H9 (cell line): ENCODE measurements around the gene SLC35D3. TPM values are rescaled to one million over a fixed set of nuclear protein-coding genes. Genes with fewer than 3 reads are reported as not detected.
"Not testable (repeated sequence)": the region's sequence is repeated elsewhere in the genome, so short reads cannot be mapped to it uniquely, and the experiment has no call there.

Experiments
- DNase-seq: peaks from one replicate; pipeline ENCODE4 v3.0.0-alpha.2; 2017
- H2AFZ ChIP-seq: one replicate; pipeline ENCODE4 v1.6.1; 2013; ENCODE audit warnings: mild to moderate bottlenecking, low read length, control low read depth, moderate library complexity
- H2AK5ac ChIP-seq: 2 replicates; pipeline ENCODE4 v1.6.1; 2013; ENCODE audit warnings: low read length, control low read depth, mixed read lengths; ENCODE audit not compliant: insufficient read length
- H2BK120ac ChIP-seq: one replicate; pipeline ENCODE4 v1.6.1; 2013; ENCODE audit warnings: low read depth, mild to moderate bottlenecking, low read length, control low read depth, inconsistent platforms; ENCODE audit not compliant: poor library complexity, severe bottlenecking
- H2BK12ac ChIP-seq: 2 replicates; pipeline ENCODE4 v1.6.1; 2013; ENCODE audit warnings: low read length, control low read depth, mixed read lengths, low read depth; ENCODE audit not compliant: insufficient read length
- H2BK15ac ChIP-seq: 2 replicates; pipeline ENCODE4 v1.6.1; 2013; ENCODE audit warnings: low read depth, low read length, control low read depth
- H2BK20ac ChIP-seq: one replicate; pipeline ENCODE4 v1.6.1; 2013; ENCODE audit warnings: low read depth, mild to moderate bottlenecking, low read length, control low read depth, inconsistent platforms; ENCODE audit not compliant: poor library complexity, severe bottlenecking
- H2BK5ac ChIP-seq: 2 replicates; pipeline ENCODE4 v1.6.1; 2013; ENCODE audit warnings: low read length, control low read depth, mixed read lengths; ENCODE audit not compliant: insufficient read length
- H3K14ac ChIP-seq: 2 replicates; pipeline ENCODE4 v1.6.1; 2013; ENCODE audit warnings: low read length, control low read depth; ENCODE audit not compliant: insufficient read depth
- H3K18ac ChIP-seq: 2 replicates; pipeline ENCODE4 v1.6.1; 2013; ENCODE audit warnings: low read depth, mild to moderate bottlenecking, mixed read lengths, low read length, control low read depth; ENCODE audit not compliant: insufficient read length
- H3K23ac ChIP-seq: 2 replicates; pipeline ENCODE4 v1.6.1; 2013; ENCODE audit warnings: low read length, control low read depth, mixed read lengths, low read depth; ENCODE audit not compliant: insufficient read length
- H3K23me2 ChIP-seq: 2 replicates; pipeline ENCODE4 v1.6.1; 2013; ENCODE audit warnings: low read depth, mild to moderate bottlenecking, mixed read lengths, low read length, control low read depth; ENCODE audit not compliant: insufficient read length, poor library complexity, severe bottlenecking
- H3K27ac ChIP-seq: 2 replicates; pipeline ENCODE4 v1.5.1; 2013; ENCODE audit warnings: low read length, control low read depth, mixed read lengths, low read depth; ENCODE audit not compliant: insufficient read length
- H3K27me3 ChIP-seq: 2 replicates; pipeline ENCODE4 v1.6.1; 2013; ENCODE audit warnings: low read length, control low read depth, inconsistent platforms; ENCODE audit not compliant: insufficient read depth
- H3K4ac ChIP-seq: 2 replicates; pipeline ENCODE4 v1.6.1; 2013; ENCODE audit warnings: low read depth, mild to moderate bottlenecking, control low read depth, inconsistent platforms, low read length, moderate library complexity
- H3K4me1 ChIP-seq: 2 replicates; pipeline ENCODE4 v1.6.1; 2013; ENCODE audit warnings: low read length, control low read depth, inconsistent platforms; ENCODE audit not compliant: insufficient read depth
- H3K4me2 ChIP-seq: 2 replicates; pipeline ENCODE4 v1.6.1; 2013; ENCODE audit warnings: low read length, control low read depth, mixed read lengths; ENCODE audit not compliant: insufficient read length, insufficient read depth
- H3K56ac ChIP-seq: 2 replicates; pipeline ENCODE4 v1.6.1; 2013; ENCODE audit warnings: low read depth, mild to moderate bottlenecking, mixed read lengths, low read length, control low read depth; ENCODE audit not compliant: insufficient read length
- H3K79me1 ChIP-seq: 2 replicates; pipeline ENCODE4 v1.6.1; 2013; ENCODE audit warnings: low read depth, mild to moderate bottlenecking, moderate library complexity, low read length, control low read depth, inconsistent platforms; ENCODE audit not compliant: insufficient read depth, poor library complexity, severe bottlenecking
- H3K79me2 ChIP-seq: 2 replicates; pipeline ENCODE4 v1.6.1; 2013; ENCODE audit warnings: low read length, control low read depth, inconsistent platforms; ENCODE audit not compliant: insufficient read depth
- H3K9ac ChIP-seq: 2 replicates; pipeline ENCODE4 v1.6.1; 2013; ENCODE audit warnings: low read length, control low read depth, mixed read lengths; ENCODE audit not compliant: insufficient read length; ENCODE audit errors: extremely low read depth
- H3K9me3 ChIP-seq: one replicate; pipeline ENCODE4 v1.6.1; 2013; ENCODE audit warnings: low read depth, low read length, inconsistent platforms; ENCODE audit not compliant: control insufficient read depth
- H3T11ph ChIP-seq: one replicate; pipeline ENCODE4 v1.6.1; 2013; ENCODE audit warnings: mild to moderate bottlenecking, low read length, control low read depth, inconsistent platforms
- H4K20me1 ChIP-seq: one replicate; pipeline ENCODE4 v1.6.1; 2013; ENCODE audit not compliant: control insufficient read depth, insufficient read length, insufficient read depth
- H4K5ac ChIP-seq: 2 replicates; pipeline ENCODE4 v1.6.1; 2013; ENCODE audit warnings: low read depth, mild to moderate bottlenecking, mixed read lengths, low read length, control low read depth; ENCODE audit not compliant: insufficient read length
- H4K8ac ChIP-seq: replicated peaks from 2 replicates; pipeline ENCODE4 v1.6.1; 2013; ENCODE audit warnings: low read length, control low read depth, mixed read lengths, low read depth; ENCODE audit not compliant: insufficient read length
- H4K91ac ChIP-seq: 2 replicates; pipeline ENCODE4 v1.6.1; 2013; ENCODE audit warnings: low read depth, mild to moderate bottlenecking, moderate library complexity, mixed read lengths, low read length, control low read depth; ENCODE audit not compliant: insufficient read length
- H3K27ac Mint-ChIP-seq, 3 experiments: 2 replicates in 2 of 3; 3 replicates in 1 of 3; pipeline ENCODE4 v1.8.0; 2020 to 2021; ENCODE audit warnings: mixed read lengths in 3 of 3, mild to moderate bottlenecking in 1 of 3, moderate library complexity in 1 of 3
- H3K27me3 Mint-ChIP-seq: 2 replicates; pipeline ENCODE4 v1.8.0; 2021; ENCODE audit warnings: low read depth, mild to moderate bottlenecking, moderate library complexity, mixed read lengths
- H3K36me3 Mint-ChIP-seq, 3 experiments: 2 replicates in 2 of 3; 3 replicates in 1 of 3; pipeline ENCODE4 v1.8.0; 2020 to 2021; ENCODE audit warnings: low read depth in 3 of 3, mixed read lengths in 3 of 3; ENCODE audit not compliant: insufficient read depth in 1 of 3
- H3K4me1 Mint-ChIP-seq, 2 experiments: 2 replicates each; pipeline ENCODE4 v1.8.0; 2020; ENCODE audit warnings: mixed read lengths in 2 of 2
- H3K4me3 Mint-ChIP-seq, 2 experiments: 2 replicates in 1 of 2; 3 replicates in 1 of 2; pipeline ENCODE4 v1.8.0; 2020 to 2021; ENCODE audit warnings: mild to moderate bottlenecking in 2 of 2, mixed read lengths in 2 of 2, moderate library complexity in 1 of 2
- H3K9me3 Mint-ChIP-seq, 2 experiments: 2 replicates in 1 of 2; 3 replicates in 1 of 2; pipeline ENCODE4 v1.8.0; 2020; ENCODE audit warnings: mild to moderate bottlenecking in 2 of 2, mixed read lengths in 2 of 2, moderate library complexity in 1 of 2
- WGBS: extraction: QIAGEN DNeasy Blood & Tissue Kit; methylation state at CpG from one replicate; pipeline ENCODE4 v1.1.7; 2013; ENCODE audit warnings: missing lambda C conversion rate, low lambda C conversion rate, mixed read lengths; ENCODE audit not compliant: insufficient read length; ENCODE audit errors: extremely low coverage; 5-methylcytosine and 5-hydroxymethylcytosine counted together
- total RNA-seq: library from RNA; stranded (reverse); gene quantifications from 2 replicates; pipeline ENCODE4 v1.2.1, GENCODE V29; 2021
- TF ChIP-seq, protein P1 (sequence below): fragments of 200-600 bp; sonication (generic); conservative IDR thresholded peaks from 3 replicates; pipeline ENCODE4 v1.8.0; 2021; ENCODE audit warnings: antibody characterized with exemption, mild to moderate bottlenecking

Gene SLC35D3
- total RNA-seq, 1 experiment from 2014 or later: 0.17 TPM

- Mint-ChIP-seq H3K27ac (peak overlapping the region in 2 of 3 experiments; percentile 58 to 88; a peak in 4 of 7 replicates), H3K27me3 (peaks cover 5% of the 10 kb centered on the region; the same call in 1 of the 2 replicates), H3K4me1 (peaks cover 55% of the 10 kb centered on the region in 2 experiments), H3K36me3 (no peaks in the 10 kb centered on the region), H3K9me3 (no peaks in the 10 kb centered on the region), H3K4me3 (no peak overlapping the region)
- Histone ChIP-seq H3K18ac (peak overlapping the region; percentile 69), H3K23me2 (no peaks in the 10 kb centered on the region), H4K5ac (peak overlapping the region; percentile 34), H2BK20ac (no peak overlapping the region), H3K4me1 (peaks cover 15% of the 10 kb centered on the region), H3K14ac (peak overlapping the region; percentile 31; the same call in 1 of the 2 replicates), H4K8ac (no peak overlapping the region), H3K79me2 (no peaks in the 10 kb centered on the region), H3K27ac (no peak overlapping the region), H3K4me2 (no peak overlapping the region), H2BK15ac (no peak overlapping the region), H3K9ac (no peak overlapping the region), H4K91ac (no peak overlapping the region), H2AK5ac (no peak overlapping the region), H2BK5ac (no peak overlapping the region), H2AFZ (no peak overlapping the region), H4K20me1 (no peaks in the 10 kb centered on the region), H2BK12ac (peak overlapping the region; percentile 38), H3K9me3 (no peaks in the 10 kb centered on the region), H3K56ac (no peak overlapping the region), H3K4ac (no peak overlapping the region), H3T11ph (no peak overlapping the region), H2BK120ac (no peak overlapping the region), H3K23ac (no peak overlapping the region), H3K27me3 (no peaks in the 10 kb centered on the region), H3K79me1 (no peaks in the 10 kb centered on the region)
- WGBS: no CpG with 5 or more reads among the region's 14 CpGs
- TF ChIP-seq, protein P1, sequence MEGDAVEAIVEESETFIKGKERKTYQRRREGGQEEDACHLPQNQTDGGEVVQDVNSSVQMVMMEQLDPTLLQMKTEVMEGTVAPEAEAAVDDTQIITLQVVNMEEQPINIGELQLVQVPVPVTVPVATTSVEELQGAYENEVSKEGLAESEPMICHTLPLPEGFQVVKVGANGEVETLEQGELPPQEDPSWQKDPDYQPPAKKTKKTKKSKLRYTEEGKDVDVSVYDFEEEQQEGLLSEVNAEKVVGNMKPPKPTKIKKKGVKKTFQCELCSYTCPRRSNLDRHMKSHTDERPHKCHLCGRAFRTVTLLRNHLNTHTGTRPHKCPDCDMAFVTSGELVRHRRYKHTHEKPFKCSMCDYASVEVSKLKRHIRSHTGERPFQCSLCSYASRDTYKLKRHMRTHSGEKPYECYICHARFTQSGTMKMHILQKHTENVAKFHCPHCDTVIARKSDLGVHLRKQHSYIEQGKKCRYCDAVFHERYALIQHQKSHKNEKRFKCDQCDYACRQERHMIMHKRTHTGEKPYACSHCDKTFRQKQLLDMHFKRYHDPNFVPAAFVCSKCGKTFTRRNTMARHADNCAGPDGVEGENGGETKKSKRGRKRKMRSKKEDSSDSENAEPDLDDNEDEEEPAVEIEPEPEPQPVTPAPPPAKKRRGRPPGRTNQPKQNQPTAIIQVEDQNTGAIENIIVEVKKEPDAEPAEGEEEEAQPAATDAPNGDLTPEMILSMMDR: no peak
- DNase-seq: peak; percentile 79
These were observed 37.4 kb downstream of the SLC35D3 start for GRCh38 chr6:136959471-136959891.

- H3K27ac ChIP-seq, H2BK15ac ChIP-seq, H3K23ac ChIP-seq, H2AK5ac ChIP-seq, H4K5ac ChIP-seq, H3K14ac ChIP-seq, H2AFZ ChIP-seq, H2BK20ac ChIP-seq, H3K4me2 ChIP-seq, H3K56ac ChIP-seq, H3K4ac ChIP-seq, H4K20me1 ChIP-seq, H4K91ac ChIP-seq, H3K18ac ChIP-seq, H3K23me2 ChIP-seq, H3K27me3 ChIP-seq, H3K79me1 ChIP-seq, H2BK12ac ChIP-seq, H2BK5ac ChIP-seq, H2BK120ac ChIP-seq, DNase-seq, H3K27me3 Mint-ChIP-seq, H3T11ph ChIP-seq, H3K79me2 ChIP-seq, H3K36me3 Mint-ChIP-seq, H4K8ac ChIP-seq, H3K9me3 Mint-ChIP-seq, H3K9me3 ChIP-seq, H3K4me3 Mint-ChIP-seq, H3K9ac ChIP-seq: not testable (repeated sequence)
- no CpG with 5 or more reads among the region's 6 CpGs for WGBS
- peaks cover 16% of the 10 kb centered on the region for H3K4me1 ChIP-seq
- H3K4me1 Mint-ChIP-seq: peaks cover 52 to 57% of the 10 kb centered on the region in 2 experiments
- peak overlapping the region; percentile 58 to 80 (median 73); a peak in 5 of 7 replicates for H3K27ac Mint-ChIP-seq
These were observed 37.8 kb downstream of the SLC35D3 start for GRCh38 chr6:136959935-136960334.
